ENCODE data around the gene PTPRCAP.

DNA sequence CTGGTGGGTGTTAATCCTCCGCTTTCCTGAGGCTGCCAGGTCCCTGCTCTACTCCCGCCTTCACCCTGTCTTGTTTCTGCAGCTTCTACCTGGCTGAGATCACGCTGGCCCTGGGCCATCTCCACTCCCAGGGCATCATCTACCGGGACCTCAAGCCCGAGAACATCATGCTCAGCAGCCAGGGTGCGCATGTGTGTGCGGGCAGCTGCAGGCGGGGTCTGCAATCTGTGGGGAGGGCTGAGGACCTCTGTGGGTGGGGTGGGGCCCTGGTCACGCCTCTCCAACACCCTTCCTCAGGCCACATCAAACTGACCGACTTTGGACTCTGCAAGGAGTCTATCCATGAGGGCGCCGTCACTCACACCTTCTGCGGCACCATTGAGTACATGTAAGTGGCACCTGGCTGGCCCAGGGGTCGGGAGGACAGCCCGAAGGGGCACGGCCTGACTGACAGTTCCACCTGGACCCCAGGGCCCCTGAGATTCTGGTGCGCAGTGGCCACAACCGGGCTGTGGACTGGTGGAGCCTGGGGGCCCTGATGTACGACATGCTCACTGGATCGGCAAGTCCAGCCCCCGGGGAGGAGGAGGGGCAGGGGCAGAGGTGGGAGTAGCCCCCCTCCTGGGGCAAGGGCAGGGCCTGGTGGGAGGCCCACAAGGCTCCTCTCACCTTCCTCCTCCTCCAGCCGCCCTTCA, 4.7 kb downstream of the PTPRCAP start:
- no peak for TF ChIP-seq TAF1 (conservative IDR thresholded peaks at IDR 0.05)
- TF ChIP-seq, protein P1, sequence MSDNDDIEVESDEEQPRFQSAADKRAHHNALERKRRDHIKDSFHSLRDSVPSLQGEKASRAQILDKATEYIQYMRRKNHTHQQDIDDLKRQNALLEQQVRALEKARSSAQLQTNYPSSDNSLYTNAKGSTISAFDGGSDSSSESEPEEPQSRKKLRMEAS (IDR thresholded peaks at IDR 0.05): no peak
- TF ChIP-seq RAD21 (IDR thresholded peaks at IDR 0.05): no peak
- TF ChIP-seq, protein P2, sequence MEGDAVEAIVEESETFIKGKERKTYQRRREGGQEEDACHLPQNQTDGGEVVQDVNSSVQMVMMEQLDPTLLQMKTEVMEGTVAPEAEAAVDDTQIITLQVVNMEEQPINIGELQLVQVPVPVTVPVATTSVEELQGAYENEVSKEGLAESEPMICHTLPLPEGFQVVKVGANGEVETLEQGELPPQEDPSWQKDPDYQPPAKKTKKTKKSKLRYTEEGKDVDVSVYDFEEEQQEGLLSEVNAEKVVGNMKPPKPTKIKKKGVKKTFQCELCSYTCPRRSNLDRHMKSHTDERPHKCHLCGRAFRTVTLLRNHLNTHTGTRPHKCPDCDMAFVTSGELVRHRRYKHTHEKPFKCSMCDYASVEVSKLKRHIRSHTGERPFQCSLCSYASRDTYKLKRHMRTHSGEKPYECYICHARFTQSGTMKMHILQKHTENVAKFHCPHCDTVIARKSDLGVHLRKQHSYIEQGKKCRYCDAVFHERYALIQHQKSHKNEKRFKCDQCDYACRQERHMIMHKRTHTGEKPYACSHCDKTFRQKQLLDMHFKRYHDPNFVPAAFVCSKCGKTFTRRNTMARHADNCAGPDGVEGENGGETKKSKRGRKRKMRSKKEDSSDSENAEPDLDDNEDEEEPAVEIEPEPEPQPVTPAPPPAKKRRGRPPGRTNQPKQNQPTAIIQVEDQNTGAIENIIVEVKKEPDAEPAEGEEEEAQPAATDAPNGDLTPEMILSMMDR (IDR thresholded peaks at IDR 0.05; ENCODE audit: low read depth, low read length, missing input control): no peak
- no peak for TF ChIP-seq FOXA1 (IDR thresholded peaks at IDR 0.05)
- TF ChIP-seq NR2F2 (IDR thresholded peaks at IDR 0.05): no peak
- TF ChIP-seq YY1 (IDR thresholded peaks at IDR 0.05): no peak

All from liver (tissue), 3 donors.